ENCODE results near the gene NRXN3.
"Not testable (repeated sequence)": the region's sequence is repeated elsewhere in the genome, so short reads cannot be mapped to it uniquely, and the experiment has no call there.

Gene NRXN3

DNA sequence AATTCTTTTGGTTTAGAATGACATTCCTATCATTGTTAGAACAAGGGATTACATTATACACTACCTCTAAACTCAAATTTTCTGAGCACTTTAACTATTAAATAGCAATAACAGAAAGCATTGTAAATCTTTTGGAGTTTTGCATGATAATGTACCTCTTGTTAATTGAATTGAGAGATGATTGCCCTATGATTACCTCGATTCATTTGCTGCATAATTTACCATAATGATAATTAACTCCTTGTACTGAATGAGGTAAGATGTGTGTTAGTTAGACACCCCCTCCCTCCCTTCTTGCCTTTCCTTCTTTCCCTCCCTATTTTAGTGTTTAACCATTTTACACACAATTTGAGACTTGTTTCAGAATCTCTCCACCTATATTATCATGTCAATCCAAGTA, 1572.0 kb downstream of the NRXN3 start:
- TF ChIP-seq, protein P1, sequence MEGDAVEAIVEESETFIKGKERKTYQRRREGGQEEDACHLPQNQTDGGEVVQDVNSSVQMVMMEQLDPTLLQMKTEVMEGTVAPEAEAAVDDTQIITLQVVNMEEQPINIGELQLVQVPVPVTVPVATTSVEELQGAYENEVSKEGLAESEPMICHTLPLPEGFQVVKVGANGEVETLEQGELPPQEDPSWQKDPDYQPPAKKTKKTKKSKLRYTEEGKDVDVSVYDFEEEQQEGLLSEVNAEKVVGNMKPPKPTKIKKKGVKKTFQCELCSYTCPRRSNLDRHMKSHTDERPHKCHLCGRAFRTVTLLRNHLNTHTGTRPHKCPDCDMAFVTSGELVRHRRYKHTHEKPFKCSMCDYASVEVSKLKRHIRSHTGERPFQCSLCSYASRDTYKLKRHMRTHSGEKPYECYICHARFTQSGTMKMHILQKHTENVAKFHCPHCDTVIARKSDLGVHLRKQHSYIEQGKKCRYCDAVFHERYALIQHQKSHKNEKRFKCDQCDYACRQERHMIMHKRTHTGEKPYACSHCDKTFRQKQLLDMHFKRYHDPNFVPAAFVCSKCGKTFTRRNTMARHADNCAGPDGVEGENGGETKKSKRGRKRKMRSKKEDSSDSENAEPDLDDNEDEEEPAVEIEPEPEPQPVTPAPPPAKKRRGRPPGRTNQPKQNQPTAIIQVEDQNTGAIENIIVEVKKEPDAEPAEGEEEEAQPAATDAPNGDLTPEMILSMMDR (conservative IDR thresholded peaks at IDR 0.05; ENCODE audit: low read length): no peak
- no peak for DNase-seq (ENCODE audit: low read depth)
- no peak overlapping the region for H3K4me3 ChIP-seq (ENCODE audit: low read length)

DNA sequence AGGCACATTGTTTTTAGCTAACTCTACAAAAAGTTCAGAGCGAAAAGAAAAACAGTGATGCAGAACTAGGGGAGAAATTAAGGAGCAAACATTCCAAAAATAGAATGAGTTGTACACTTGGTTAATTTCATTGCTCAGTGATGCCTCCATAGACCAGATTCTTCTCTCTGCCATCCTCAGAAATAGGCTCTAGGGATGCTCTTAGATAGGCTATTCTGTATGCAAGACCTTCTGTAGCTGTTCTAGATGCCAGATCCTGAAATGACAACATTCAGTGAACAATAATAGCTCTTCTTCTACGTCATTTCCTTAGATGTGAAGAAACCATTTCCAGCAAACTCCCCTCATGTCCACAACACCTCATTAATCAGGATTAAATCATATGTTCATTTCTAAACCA, 1574.9 kb downstream of the NRXN3 start:
- DNase-seq (ENCODE audit: low read depth): no peak
- TF ChIP-seq, protein P1 (conservative IDR thresholded peaks at IDR 0.05; ENCODE audit: low read length): no peak

DNA sequence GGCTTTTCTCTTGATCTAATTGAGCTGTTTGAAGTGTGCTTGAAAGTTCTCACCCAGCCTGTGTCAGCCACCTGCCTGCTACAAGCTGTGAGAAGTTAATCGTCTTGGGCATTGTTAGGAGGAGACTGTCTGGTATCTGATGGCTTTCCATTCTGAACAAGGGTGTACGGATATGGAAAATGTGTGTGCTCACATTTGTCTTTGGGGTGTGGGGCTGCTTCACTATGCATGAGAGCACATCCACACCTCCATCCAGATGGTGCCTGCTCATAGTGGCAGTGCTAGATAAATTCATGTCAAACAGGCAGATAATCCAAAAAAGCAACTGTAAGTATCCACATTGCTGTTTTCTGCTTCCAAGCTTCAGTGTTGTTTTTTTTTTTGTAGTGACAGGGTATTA, 1578.9 kb downstream of the NRXN3 start:
- TF ChIP-seq, protein P1 (conservative IDR thresholded peaks at IDR 0.05; ENCODE audit: low read length): no peak
- no peak for DNase-seq (ENCODE audit: low read depth)
- H3K4me3 ChIP-seq (ENCODE audit: low read length): no peak overlapping the region

More for the DNA sequence above, 1574.9 kb downstream of the NRXN3 start:
- H3K4me3 ChIP-seq (ENCODE audit: low read length): no peak overlapping the region

DNA sequence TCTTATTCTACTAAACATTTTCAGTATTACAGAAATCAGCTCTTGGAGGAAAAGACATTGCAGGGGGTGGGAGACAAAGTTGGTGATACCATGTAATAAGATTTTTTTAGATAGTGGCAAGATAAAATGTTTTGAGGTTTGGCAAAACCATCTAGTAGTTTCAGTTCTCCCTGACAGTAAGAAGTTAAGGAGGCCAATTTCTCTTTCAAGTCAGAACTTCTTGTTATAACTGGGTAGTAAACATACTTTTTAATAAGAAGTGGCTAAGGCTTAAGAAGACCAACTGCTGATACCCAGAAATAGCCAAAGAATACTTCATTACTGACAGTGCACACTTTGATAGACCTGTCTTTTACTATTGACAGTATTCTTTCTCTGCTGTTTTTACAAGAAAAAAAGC, 1588.8 kb downstream of the NRXN3 start:
- DNase-seq (ENCODE audit: low read depth): no peak
- H3K4me3 ChIP-seq (ENCODE audit: low read length): no peak overlapping the region
- TF ChIP-seq, protein P1 (conservative IDR thresholded peaks at IDR 0.05; ENCODE audit: low read length): no peak

DNA sequence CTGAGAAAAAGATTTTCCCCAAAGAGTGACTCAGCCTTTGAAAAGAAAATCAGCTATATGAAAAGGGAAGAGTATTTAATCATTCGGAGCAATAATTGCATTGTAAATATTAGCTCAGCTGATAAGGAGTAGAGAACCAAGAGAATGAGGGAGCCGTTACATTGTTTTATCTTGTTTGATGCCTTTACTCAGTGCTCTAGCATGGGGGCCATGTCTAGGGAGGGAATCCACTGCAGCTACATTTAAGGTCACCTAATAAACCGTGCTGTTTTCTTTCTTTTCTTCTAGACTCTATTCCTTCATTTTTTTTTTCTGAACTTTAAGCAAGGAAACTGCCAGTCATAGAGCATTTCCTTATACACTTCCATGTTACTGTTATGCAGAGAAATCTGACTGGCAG, 1594.2 kb downstream of the NRXN3 start:
- no peak overlapping the region for H3K4me3 ChIP-seq (ENCODE audit: low read length)
- DNase-seq (ENCODE audit: low read depth): no peak
- TF ChIP-seq, protein P1 (conservative IDR thresholded peaks at IDR 0.05; ENCODE audit: low read length): no peak

DNA sequence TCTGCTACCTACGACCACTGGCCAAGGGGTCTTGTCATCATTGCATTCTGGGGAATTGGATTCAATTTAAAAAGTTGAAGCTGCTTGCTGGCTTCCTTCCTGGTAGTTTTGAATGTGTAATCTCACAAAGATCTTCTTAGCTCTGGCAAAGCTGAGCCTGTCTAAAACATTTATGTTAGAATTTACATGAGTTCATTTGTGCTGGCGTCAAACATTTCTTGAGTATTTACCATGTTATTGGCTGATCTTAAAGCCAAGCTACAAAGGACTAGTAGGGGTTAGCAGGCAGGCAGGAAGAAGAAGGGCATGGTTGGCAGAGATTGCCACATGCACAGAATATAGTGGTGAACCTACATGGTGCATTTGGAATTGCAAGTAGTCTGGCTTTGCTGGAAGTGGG, 1596.3 kb downstream of the NRXN3 start:
- TF ChIP-seq, protein P1 (conservative IDR thresholded peaks at IDR 0.05; ENCODE audit: low read length): no peak
- DNase-seq (ENCODE audit: low read depth): no peak
- H3K4me3 ChIP-seq (ENCODE audit: low read length): no peak overlapping the region

DNA sequence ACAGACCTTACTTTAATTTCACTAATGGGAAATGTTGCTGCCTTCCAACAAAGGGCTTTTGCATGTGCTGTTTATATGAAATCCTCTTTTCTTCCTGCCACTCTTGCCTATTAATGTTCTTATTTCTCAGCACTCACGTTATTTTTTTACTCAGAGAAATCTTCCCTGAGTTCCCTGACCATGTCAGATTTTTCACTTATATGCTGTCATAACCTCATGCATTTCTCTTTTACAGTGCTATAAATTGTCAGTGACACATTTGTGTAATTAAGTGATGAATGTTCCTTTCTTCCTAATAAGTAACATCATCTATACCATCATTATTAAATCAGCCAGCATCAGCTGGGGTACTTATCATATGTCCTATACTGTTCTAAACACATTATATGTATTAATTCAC, 1597.1 kb downstream of the NRXN3 start:
- TF ChIP-seq, protein P1 (conservative IDR thresholded peaks at IDR 0.05; ENCODE audit: low read length): no peak
- H3K4me3 ChIP-seq (ENCODE audit: low read length): no peak overlapping the region
- no peak for DNase-seq (ENCODE audit: low read depth)

DNA sequence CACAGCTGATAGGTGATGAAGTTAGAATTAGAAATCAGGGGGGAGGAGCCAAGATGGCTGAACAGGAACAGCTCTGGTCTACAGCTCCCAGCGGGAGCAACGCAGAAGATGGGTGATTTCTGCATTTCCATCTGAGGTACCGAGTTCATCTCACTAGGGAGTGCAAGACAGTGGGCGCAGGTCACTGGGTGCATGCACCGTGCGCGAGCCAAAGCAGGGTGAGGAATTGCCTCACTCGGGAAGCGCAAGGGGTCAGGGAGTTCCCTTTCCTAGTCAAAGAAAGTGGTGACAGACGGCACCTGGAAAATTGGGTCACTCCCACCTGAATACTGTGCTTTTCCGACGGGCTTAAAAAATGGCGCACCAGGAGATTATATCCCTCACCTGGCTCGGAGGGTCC, 1597.5 kb downstream of the NRXN3 start:
- H3K4me3 ChIP-seq (ENCODE audit: low read length); DNase-seq (ENCODE audit: low read depth): not testable (repeated sequence)
